SK-N-SH treated with all-trans-retinoic acid at 6 μM for 48 hours (cell line): ENCODE results near the gene GGTA1.
"Not testable (repeated sequence)": the region's sequence is repeated elsewhere in the genome, so short reads cannot be mapped to it uniquely, and the experiment has no call there.

ENCODE experiments used
- ATAC-seq: fragments of 200-7000 bp; cut with Tn5 transposase; 3 replicates; pipeline ENCODE4 v1.9.1; 2020; ENCODE audit warnings: mild to moderate bottlenecking, moderate library complexity
- ARNTL ChIP-seq: fragments of 450-650 bp; formaldehyde crosslinking; IDR thresholded peaks from 2 replicates; pipeline ENCODE4 v1.5.0; 2020; ENCODE audit warnings: low read depth, mild to moderate bottlenecking, moderate library complexity, borderline replicate concordance
- CSDC2 ChIP-seq: fragments of 250-450 bp; sonication (Bioruptor Pico); IDR thresholded peaks from 2 replicates; pipeline ENCODE4 v1.5.0; 2020; ENCODE audit warnings: mild to moderate bottlenecking, moderate library complexity
- CSRNP3 ChIP-seq: fragments of 250-450 bp; sonication (Bioruptor Pico); IDR thresholded peaks from 2 replicates; pipeline ENCODE4 v1.5.1; 2021; ENCODE audit warnings: mild to moderate bottlenecking, moderate library complexity
- ESRRG ChIP-seq: fragments of 250-450 bp; sonication (Bioruptor Pico); IDR thresholded peaks from 2 replicates; pipeline ENCODE4 v1.6.1; 2021; ENCODE audit warnings: mild to moderate bottlenecking
- GLIS3 ChIP-seq: fragments of 250-450 bp; sonication (Bioruptor Pico); IDR thresholded peaks from 2 replicates; pipeline ENCODE4 v1.5.0; 2020; ENCODE audit warnings: mild to moderate bottlenecking, moderate library complexity
- ISL1 ChIP-seq: fragments of 250-450 bp; sonication (Bioruptor Pico); IDR thresholded peaks from 2 replicates; pipeline ENCODE4 v2.1.2; 2022; ENCODE audit warnings: mild to moderate bottlenecking, moderate library complexity
- OSR1 ChIP-seq: fragments of 250-450 bp; sonication (Bioruptor Pico); IDR thresholded peaks from 2 replicates; pipeline ENCODE4 v1.8.0; 2022; ENCODE audit warnings: moderate library complexity, mild to moderate bottlenecking, inconsistent platforms
- PATZ1 ChIP-seq: fragments of 250-450 bp; sonication (Bioruptor Pico); IDR thresholded peaks from 2 replicates; pipeline ENCODE4 v1.8.0; 2020; ENCODE audit warnings: mild to moderate bottlenecking, moderate library complexity, borderline replicate concordance
- PPARA ChIP-seq: fragments of 250-450 bp; sonication (Bioruptor Pico); IDR thresholded peaks from 2 replicates; pipeline ENCODE4 v1.5.0; 2020; ENCODE audit warnings: mild to moderate bottlenecking, borderline replicate concordance
- RARB ChIP-seq: fragments of 250-450 bp; sonication (Bioruptor Pico); IDR thresholded peaks from 2 replicates; pipeline ENCODE4 v1.8.0; 2021; ENCODE audit warnings: mild to moderate bottlenecking, moderate library complexity
- SNAI2 ChIP-seq: fragments of 250-450 bp; sonication (Bioruptor Pico); IDR thresholded peaks from 2 replicates; pipeline ENCODE4 v1.5.0; 2020; ENCODE audit warnings: mild to moderate bottlenecking, moderate library complexity
- TCF4 ChIP-seq: fragments of 250-450 bp; sonication (Bioruptor Pico); IDR thresholded peaks from 2 replicates; pipeline ENCODE4 v1.8.0; 2021; ENCODE audit warnings: mild to moderate bottlenecking, moderate library complexity, borderline replicate concordance
- TOX ChIP-seq: fragments of 250-450 bp; sonication (Bioruptor Pico); IDR thresholded peaks from 2 replicates; pipeline ENCODE4 v1.8.0; 2021; ENCODE audit warnings: mild to moderate bottlenecking, moderate library complexity, borderline replicate concordance
- ZFP3 ChIP-seq: fragments of 250-450 bp; sonication (Bioruptor Pico); IDR thresholded peaks from 2 replicates; pipeline ENCODE4 v1.5.0; 2020; ENCODE audit warnings: mild to moderate bottlenecking, moderate library complexity
- ZFP30 ChIP-seq: fragments of 450-650 bp; formaldehyde crosslinking; IDR thresholded peaks from 2 replicates; pipeline ENCODE4 v1.5.0; 2022; ENCODE audit warnings: mild to moderate bottlenecking, moderate library complexity
- ZNF70 ChIP-seq: fragments of 450-650 bp; formaldehyde crosslinking; IDR thresholded peaks from 2 replicates; pipeline ENCODE4 v1.5.0; 2020; ENCODE audit warnings: mild to moderate bottlenecking, moderate library complexity
- ZNF8 ChIP-seq: fragments of 450-650 bp; formaldehyde crosslinking; IDR thresholded peaks from 2 replicates; pipeline ENCODE4 v1.5.0; 2020; ENCODE audit warnings: mild to moderate bottlenecking, moderate library complexity
- TF ChIP-seq, protein P1 (sequence below): fragments of 250-450 bp; sonication (Bioruptor Pico); IDR thresholded peaks from 2 replicates; pipeline ENCODE4 v1.8.0; 2021; ENCODE audit warnings: low read depth, mild to moderate bottlenecking, moderate library complexity, borderline replicate concordance
- TF ChIP-seq, protein P2 (sequence below): fragments of 250-450 bp; sonication (Bioruptor Pico); IDR thresholded peaks from 2 replicates; pipeline ENCODE4 v1.5.0; 2020; ENCODE audit warnings: mild to moderate bottlenecking, moderate library complexity
- TF ChIP-seq, protein P3 (sequence below): fragments of 250-450 bp; sonication (Bioruptor Pico); IDR thresholded peaks from 2 replicates; pipeline ENCODE4 v1.5.1; 2020; ENCODE audit warnings: low read depth, mild to moderate bottlenecking, moderate library complexity

The GGTA1 gene

DNA sequence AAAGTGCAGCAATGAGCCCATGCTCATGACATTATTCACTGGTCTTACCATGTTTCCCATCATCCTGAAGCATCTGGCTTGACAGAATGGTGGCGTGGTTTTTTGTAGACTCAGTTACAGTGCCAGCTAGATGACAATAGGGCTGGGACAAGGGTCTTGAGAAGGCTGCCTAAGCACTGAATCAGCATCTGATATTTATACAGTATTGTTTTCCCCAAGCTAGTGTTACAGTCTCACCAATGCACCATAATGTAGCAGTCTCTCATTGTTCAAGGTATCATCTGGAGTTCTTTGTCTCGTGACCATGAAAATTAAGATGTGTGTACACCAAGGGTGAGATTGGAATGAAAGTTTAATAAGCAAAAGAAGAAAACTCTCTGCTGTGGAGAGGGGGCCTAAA lies 19.0 kb upstream of the GGTA1 start:
- TF ChIP-seq PPARA (CRISPR knock-in tag) (no peak), RARB (CRISPR knock-in tag) (no peak), ZFP30 (no peak), ISL1 (CRISPR knock-in tag) (no peak), ZNF8 (no peak), TOX (no peak), ARNTL (no peak), ZFP3 (no peak)
- TF ChIP-seq, protein P1, sequence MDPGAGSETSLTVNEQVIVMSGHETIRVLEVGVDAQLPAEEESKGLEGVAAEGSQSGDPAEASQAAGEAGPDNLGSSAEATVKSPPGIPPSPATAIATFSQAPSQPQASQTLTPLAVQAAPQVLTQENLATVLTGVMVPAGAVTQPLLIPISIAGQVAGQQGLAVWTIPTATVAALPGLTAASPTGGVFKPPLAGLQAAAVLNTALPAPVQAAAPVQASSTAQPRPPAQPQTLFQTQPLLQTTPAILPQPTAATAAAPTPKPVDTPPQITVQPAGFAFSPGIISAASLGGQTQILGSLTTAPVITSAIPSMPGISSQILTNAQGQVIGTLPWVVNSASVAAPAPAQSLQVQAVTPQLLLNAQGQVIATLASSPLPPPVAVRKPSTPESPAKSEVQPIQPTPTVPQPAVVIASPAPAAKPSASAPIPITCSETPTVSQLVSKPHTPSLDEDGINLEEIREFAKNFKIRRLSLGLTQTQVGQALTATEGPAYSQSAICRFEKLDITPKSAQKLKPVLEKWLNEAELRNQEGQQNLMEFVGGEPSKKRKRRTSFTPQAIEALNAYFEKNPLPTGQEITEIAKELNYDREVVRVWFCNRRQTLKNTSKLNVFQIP (CRISPR knock-in tag), result no peak
- ATAC-seq, result no peak

DNA sequence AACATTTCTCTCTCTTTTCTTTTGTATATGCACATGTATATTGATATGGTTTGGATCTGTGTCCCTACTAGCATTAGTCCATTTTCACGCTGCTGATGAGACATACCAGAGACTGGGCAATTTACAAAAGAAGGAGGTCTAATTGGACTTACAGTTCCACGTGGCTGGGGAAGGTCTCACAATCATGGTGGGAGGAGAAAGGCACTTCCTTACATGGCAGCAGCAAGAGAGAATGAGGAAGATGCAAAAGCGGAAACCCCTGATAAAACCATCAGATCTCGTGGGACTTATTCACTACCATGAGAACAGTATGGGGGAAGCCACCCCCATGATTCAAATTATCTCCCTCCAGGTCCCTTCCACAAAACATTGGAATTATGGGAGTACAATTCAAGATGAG lies 13.5 kb upstream of the GGTA1 start:
- not testable (repeated sequence) for ATAC-seq

DNA sequence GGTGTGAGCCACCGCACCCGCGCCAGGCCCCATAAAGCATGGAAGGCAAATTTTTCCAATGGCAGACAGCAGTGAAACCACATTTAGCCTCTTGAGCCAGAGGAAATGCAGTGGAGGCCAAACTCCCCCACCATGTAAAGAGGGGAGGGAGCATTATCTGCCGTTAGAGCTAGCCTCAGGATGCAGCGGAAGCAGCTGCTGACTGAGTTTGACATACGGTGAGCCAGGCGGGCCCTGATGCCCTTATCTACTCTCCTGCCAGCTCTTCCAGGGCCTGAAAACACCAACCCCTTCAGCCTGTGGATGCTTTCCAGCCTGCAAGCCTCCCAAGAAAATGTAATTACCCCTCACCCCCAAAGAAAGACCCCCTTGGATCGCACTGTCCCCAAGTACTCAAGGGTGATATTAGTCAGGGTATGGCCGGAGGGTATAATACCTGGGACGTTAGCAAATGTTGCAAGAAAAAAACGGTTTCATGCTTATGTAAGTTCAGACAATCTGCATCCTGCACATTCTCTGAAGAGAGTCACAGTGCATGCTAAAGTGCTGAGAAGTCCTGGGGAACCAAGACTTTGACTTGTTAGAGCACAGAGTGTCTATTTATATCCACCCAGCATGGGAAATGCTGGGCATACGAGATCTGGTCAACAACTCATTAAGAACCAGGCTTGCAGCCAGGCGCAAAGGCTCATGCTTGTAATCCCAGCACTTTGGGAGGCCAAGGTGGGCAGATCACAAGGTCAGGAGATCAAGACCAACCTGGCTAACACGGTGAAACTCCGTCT lies 11.3 kb upstream of the GGTA1 start:
- TF ChIP-seq GLIS3 (no peak), ZNF70 (CRISPR knock-in tag) (peak; percentile 98), RARB (CRISPR knock-in tag) (no peak)
- TF ChIP-seq, protein P2, sequence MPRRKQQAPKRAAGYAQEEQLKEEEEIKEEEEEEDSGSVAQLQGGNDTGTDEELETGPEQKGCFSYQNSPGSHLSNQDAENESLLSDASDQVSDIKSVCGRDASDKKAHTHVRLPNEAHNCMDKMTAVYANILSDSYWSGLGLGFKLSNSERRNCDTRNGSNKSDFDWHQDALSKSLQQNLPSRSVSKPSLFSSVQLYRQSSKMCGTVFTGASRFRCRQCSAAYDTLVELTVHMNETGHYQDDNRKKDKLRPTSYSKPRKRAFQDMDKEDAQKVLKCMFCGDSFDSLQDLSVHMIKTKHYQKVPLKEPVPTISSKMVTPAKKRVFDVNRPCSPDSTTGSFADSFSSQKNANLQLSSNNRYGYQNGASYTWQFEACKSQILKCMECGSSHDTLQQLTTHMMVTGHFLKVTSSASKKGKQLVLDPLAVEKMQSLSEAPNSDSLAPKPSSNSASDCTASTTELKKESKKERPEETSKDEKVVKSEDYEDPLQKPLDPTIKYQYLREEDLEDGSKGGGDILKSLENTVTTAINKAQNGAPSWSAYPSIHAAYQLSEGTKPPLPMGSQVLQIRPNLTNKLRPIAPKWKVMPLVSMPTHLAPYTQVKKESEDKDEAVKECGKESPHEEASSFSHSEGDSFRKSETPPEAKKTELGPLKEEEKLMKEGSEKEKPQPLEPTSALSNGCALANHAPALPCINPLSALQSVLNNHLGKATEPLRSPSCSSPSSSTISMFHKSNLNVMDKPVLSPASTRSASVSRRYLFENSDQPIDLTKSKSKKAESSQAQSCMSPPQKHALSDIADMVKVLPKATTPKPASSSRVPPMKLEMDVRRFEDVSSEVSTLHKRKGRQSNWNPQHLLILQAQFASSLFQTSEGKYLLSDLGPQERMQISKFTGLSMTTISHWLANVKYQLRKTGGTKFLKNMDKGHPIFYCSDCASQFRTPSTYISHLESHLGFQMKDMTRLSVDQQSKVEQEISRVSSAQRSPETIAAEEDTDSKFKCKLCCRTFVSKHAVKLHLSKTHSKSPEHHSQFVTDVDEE (CRISPR knock-in tag), result peak; percentile 58; the same call in 1 of the 2 replicates
- peak; percentile 24; the same call in 1 of the 3 replicates for ATAC-seq

DNA sequence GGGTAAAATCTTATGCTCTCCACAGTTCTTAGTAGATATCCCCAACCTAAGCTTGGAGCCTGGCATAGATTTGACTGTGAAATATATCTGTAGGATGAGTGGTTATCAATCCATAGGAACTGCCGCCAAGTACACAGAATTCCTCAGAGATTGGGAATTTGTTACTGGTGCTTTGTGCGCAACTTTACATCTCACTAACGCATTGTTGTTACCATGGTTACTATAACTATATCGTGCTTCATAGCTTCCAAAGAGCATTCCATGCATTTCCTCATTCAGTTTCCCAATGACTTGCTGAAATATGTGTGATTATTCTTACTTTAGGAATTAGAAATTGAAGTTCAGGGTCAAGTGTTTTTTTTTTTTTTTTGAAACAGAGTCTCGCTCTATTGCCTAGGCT lies 9.5 kb upstream of the GGTA1 start:
- no peak for TF ChIP-seq CSRNP3 (CRISPR knock-in tag)
- TF ChIP-seq ESRRG (CRISPR knock-in tag), result no peak
- ATAC-seq, result no peak

- TF ChIP-seq OSR1 (CRISPR knock-in tag) (no peak), CSRNP3 (CRISPR knock-in tag) (no peak), ESRRG (CRISPR knock-in tag) (no peak), PATZ1 (CRISPR knock-in tag) (no peak), CSDC2 (CRISPR knock-in tag) (no peak), ZNF8 (no peak), SNAI2 (CRISPR knock-in tag) (no peak), TOX (no peak), ISL1 (CRISPR knock-in tag) (no peak), RARB (CRISPR knock-in tag) (no peak), ZFP3 (no peak), ZFP30 (no peak), TCF4 (no peak), ZNF70 (CRISPR knock-in tag) (no peak), ARNTL (no peak)
- TF ChIP-seq, protein P3, sequence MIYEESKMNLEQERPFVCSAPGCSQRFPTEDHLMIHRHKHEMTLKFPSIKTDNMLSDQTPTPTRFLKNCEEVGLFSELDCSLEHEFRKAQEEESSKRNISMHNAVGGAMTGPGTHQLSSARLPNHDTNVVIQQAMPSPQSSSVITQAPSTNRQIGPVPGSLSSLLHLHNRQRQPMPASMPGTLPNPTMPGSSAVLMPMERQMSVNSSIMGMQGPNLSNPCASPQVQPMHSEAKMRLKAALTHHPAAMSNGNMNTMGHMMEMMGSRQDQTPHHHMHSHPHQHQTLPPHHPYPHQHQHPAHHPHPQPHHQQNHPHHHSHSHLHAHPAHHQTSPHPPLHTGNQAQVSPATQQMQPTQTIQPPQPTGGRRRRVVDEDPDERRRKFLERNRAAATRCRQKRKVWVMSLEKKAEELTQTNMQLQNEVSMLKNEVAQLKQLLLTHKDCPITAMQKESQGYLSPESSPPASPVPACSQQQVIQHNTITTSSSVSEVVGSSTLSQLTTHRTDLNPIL, result no peak
- TF ChIP-seq, protein P1 (CRISPR knock-in tag), result no peak
- ATAC-seq, result no peak
Measured at GRCh38 chr9:121508415-121508814, 8.8 kb upstream of the GGTA1 start.
